Spinal cord (tissue), 10 donors: ENCODE results near the gene GGCT. TPM values are rescaled to one million over a fixed set of nuclear protein-coding genes. Genes with fewer than 3 reads are reported as not detected.

Source experiments
- DNase-seq, 6 donors: peaks; one replicate each; pipeline versions ENCODE4 v3.0.0 to v3.0.0-alpha.2; 2013 to 2015; ENCODE audit warnings: low spot score in 6 of 6, low read depth in 4 of 6
- H3K27ac ChIP-seq: one replicate; pipeline ENCODE4 v1.5.1; 2013; ENCODE audit warnings: low read depth, low read length, control low read depth
- H3K27me3 ChIP-seq: one replicate; pipeline ENCODE4 v1.6.1; 2013; ENCODE audit warnings: low read length; ENCODE audit not compliant: control insufficient read depth, insufficient read depth
- H3K36me3 ChIP-seq: one replicate; pipeline ENCODE4 v1.6.1; 2013; ENCODE audit warnings: low read length; ENCODE audit not compliant: control insufficient read depth, insufficient read depth
- H3K4me1 ChIP-seq: one replicate; pipeline ENCODE4 v1.6.1; 2013; ENCODE audit warnings: low read length; ENCODE audit not compliant: control insufficient read depth, insufficient read depth
- H3K4me3 ChIP-seq: one replicate; pipeline ENCODE4 v1.5.1; 2013; ENCODE audit warnings: low read depth, low read length, control low read depth
- H3K9me3 ChIP-seq: one replicate; pipeline ENCODE4 v1.6.1; 2013; ENCODE audit warnings: low read length; ENCODE audit not compliant: control insufficient read depth, insufficient read depth
- WGBS: methylation state at CpG from one replicate; pipeline ENCODE4 v1.1.5; 2013; ENCODE audit warnings: missing lambda C conversion rate; ENCODE audit not compliant: insufficient coverage; 5-methylcytosine and 5-hydroxymethylcytosine counted together
- polyA plus RNA-seq, 2 donors: library from polyadenylated mRNA; unstranded; fragments of 120-200 nt; gene quantifications; one replicate each; pipeline ENCODE4 v1.2.1, GENCODE V29; 2013; ENCODE audit not compliant: insufficient read length in 2 of 2
- total RNA-seq, 2 donors: library from RNA; depleted of rRNA in 1 of 2; stranded (reverse); fragments of 120-200 nt in 1 of 2; fragments of >200 nt in 1 of 2; gene quantifications; one replicate each; pipeline versions ENCODE4 v1.2.3 to v1.2.4, GENCODE V29; 2013 to 2014
- donor health status: healthy.

The GGCT gene
- total and polyA plus RNA-seq, 4 donors = 23.4 to 46.2 (median 36.7) TPM

- Histone ChIP-seq H3K36me3 (no peaks in the 10 kb centered on the region), H3K4me3 (no peak overlapping the region), H3K27me3 (no peaks in the 10 kb centered on the region), H3K27ac (no peak overlapping the region), H3K9me3 (no peaks in the 10 kb centered on the region), H3K4me1 (peaks cover 29% of the 10 kb centered on the region)
- DNase-seq = no peak
- WGBS = 94% methylated on average over 9 of the region's 10 CpGs
These were observed 30.1 kb downstream of the GGCT start for GRCh38 chr7:30474485-30474884.

- Histone ChIP-seq H3K27me3 (no peaks in the 10 kb centered on the region), H3K4me1 (peaks cover 34% of the 10 kb centered on the region), H3K4me3 (no peak overlapping the region), H3K36me3 (no peaks in the 10 kb centered on the region), H3K9me3 (no peaks in the 10 kb centered on the region), H3K27ac (no peak overlapping the region)
- no peak for DNase-seq
- no CpG with 5 or more reads among the region's 1 CpG for WGBS
These were observed 30.7 kb downstream of the GGCT start for GRCh38 chr7:30473903-30474302.

DNA sequence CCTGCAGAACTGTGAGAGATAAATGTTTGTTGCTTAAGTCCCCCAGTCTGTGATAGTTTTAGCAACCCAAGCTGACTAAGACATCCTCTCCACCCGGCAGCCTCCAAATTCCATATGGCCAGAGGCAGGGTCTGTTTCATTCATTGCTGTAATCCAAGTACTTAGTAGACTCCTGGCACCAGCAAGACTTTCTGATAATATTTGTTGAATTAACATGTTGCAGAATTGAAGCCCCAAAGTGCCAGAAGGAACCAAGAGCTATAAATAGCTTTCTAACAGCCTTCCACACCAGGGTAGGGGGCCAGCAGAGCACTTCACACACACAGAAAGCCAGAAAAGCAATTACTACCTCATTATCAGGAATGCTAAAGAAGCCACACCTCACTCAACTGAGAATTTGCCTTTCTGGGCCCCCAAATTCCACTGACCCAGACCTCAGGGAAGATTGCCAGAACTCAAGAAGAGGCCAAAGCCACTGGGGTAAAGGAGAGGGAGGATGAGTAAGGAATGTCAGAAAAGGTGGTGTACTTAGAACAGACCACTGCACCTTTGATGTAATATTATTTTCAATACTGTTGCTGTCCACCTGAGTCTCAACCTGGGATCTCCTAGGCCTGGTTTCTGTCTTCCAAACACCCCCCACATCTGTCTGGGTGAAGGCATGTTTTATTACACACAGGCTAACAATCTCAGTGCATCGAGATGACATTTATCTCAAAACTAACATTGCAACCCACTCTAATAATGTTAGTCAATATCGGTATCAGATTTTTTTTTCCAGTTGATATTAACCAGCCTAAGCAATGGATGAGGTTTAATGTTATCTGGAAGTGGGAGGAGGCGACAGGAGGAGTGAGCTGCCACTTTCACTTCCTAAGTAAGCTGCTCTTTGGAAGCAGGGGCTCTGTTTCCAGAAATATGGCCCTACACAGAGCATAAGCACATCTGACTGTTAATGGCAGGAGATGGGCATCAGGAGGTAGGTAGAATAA is 31.5 kb downstream of the GGCT start:
- Histone ChIP-seq H3K4me3 (no peak overlapping the region), H3K9me3 (no peaks in the 10 kb centered on the region), H3K27ac (no peak overlapping the region), H3K36me3 (no peaks in the 10 kb centered on the region), H3K4me1 (peaks cover 32% of the 10 kb centered on the region), H3K27me3 (no peaks in the 10 kb centered on the region)
- 86% methylated on average over 1 of the region's 4 CpGs for WGBS
- peak in 1 of 6 donors; percentile 38 for DNase-seq

DNA sequence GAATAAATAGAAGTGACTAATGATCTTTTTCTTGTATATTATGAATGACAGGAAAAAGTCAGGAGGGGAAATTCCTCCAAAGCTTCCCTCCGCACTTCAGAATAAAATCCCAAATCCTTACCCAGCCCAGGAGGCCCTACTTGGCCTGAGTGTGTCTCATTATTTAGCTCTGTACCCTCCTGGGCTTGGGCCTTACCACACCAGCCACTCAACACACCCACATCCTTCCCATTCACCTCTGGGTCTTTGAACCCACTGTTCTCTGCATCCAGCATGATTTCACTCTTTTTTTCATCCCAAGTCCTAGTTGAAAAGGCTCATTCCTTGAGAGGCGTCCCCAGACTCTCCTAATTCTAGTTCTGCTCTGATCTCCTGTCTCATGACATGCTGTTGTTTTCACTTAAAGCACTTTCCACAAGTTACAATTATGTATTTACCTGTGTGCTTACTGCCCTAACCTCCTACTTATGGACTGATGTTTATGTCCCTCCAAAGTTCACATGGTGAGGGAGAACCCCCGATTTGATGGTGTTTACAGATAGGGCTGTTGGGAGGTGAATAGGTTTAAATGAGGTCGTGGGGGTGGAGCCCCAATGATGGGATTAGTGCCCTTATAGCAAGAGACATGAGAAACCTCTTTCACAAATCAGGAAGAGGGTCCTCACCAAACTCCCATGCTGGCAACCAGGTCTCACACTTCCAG is 32.4 kb downstream of the GGCT start:
- peaks cover 25% of the 10 kb centered on the region for H3K4me1 ChIP-seq
- H3K27me3 ChIP-seq = no peaks in the 10 kb centered on the region
- no peak overlapping the region for H3K4me3 ChIP-seq
- 78% methylated on average over 2 of the region's 4 CpGs for WGBS
- H3K9me3 ChIP-seq = no peaks in the 10 kb centered on the region
- DNase-seq = no peak
- H3K36me3 ChIP-seq = no peaks in the 10 kb centered on the region
- no peak overlapping the region for H3K27ac ChIP-seq

GRCh38 chr7:30471205-30471604 is 33.4 kb downstream of the GGCT start:
- Histone ChIP-seq H3K4me3 (no peak overlapping the region), H3K9me3 (no peaks in the 10 kb centered on the region), H3K27ac (peak overlapping the region; percentile 8), H3K27me3 (no peaks in the 10 kb centered on the region), H3K36me3 (no peaks in the 10 kb centered on the region), H3K4me1 (peaks cover 25% of the 10 kb centered on the region)
- 85% methylated on average over 2 of the region's 2 CpGs for WGBS
- no peak for DNase-seq

- Histone ChIP-seq H3K36me3 (no peaks in the 10 kb centered on the region), H3K27ac (peak overlapping the region; percentile 10), H3K4me1 (peaks cover 25% of the 10 kb centered on the region), H3K27me3 (no peaks in the 10 kb centered on the region), H3K4me3 (no peak overlapping the region), H3K9me3 (no peaks in the 10 kb centered on the region)
- peak in 1 of 6 donors; percentile 47 for DNase-seq
- 23% methylated on average over 4 of the region's 6 CpGs for WGBS
These were observed 33.9 kb downstream of the GGCT start for GRCh38 chr7:30470771-30471170.

DNA sequence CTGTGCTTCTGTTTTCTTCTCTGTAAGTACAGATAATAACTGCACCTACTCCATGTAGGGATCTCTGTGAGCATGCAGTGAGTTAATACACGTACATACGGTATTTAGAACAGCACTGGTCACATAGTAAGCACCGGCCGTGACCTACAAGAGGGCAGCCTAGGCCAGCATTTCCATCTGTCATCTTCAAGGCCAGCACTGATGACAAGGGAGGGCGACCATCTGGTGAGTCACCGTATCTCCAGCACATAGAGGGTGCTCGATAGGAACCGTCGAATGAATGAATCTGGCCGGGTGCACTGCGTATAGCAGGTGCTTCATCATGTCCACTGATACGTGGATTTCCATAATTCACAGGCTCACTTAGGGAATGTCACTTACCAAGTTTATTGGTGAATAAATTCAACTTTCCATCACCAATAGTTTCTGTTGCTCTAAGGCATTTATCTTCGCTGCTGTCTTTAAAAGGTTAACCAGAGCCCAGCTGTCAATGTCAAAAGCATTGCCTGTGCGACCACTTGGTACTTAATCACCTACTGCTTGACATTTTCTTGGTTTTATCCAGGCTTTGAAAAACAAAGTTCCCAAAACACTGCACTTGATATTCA is 34.4 kb downstream of the GGCT start:
- no peak for DNase-seq
- Histone ChIP-seq H3K27me3 (no peaks in the 10 kb centered on the region), H3K4me1 (peaks cover 25% of the 10 kb centered on the region), H3K4me3 (no peak overlapping the region), H3K27ac (peak overlapping the region; percentile 67), H3K9me3 (no peaks in the 10 kb centered on the region), H3K36me3 (no peaks in the 10 kb centered on the region)
- WGBS = 76% methylated on average over 6 of the region's 14 CpGs

- Histone ChIP-seq H3K27ac (peak overlapping the region; percentile 67), H3K36me3 (no peaks in the 10 kb centered on the region), H3K4me3 (no peak overlapping the region), H3K27me3 (no peaks in the 10 kb centered on the region), H3K4me1 (peaks cover 25% of the 10 kb centered on the region), H3K9me3 (no peaks in the 10 kb centered on the region)
- peak in 2 of 6 donors; percentile 75 to 80 for DNase-seq
- 12% methylated on average over 5 of the region's 5 CpGs for WGBS
These were observed 35.3 kb downstream of the GGCT start for GRCh38 chr7:30469303-30469702.

DNA sequence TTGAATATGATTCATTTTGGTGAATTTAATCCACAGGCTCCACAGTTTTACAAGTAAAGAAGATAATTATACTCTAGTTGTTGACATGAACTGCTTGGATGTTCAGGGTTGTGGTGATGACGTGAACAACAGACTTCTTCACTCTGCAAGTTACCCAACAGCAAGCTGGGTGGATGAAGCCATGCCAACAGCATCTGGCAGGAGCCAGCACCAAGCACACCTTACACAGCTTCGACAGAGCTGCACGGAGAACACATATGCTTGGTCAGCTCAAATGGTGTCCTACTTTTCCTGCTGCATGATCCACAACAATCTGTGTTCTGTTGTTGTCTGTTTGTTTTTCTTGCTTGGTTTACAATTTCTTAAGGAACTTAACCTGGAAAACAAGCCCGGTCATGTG is 35.8 kb downstream of the GGCT start:
- Histone ChIP-seq H3K36me3 (no peaks in the 10 kb centered on the region), H3K4me1 (peaks cover 27% of the 10 kb centered on the region), H3K9me3 (no peaks in the 10 kb centered on the region), H3K4me3 (no peak overlapping the region), H3K27me3 (no peaks in the 10 kb centered on the region), H3K27ac (peak overlapping the region; percentile 67)
- 80% methylated on average over 1 of the region's 4 CpGs for WGBS
- no peak for DNase-seq
